SH-SY5Y (cell line): ENCODE results near the gene AK6.

Source experiments
- GATA2 ChIP-seq: IDR thresholded peaks from 2 replicates; pipeline ENCODE4 v1.6.1; 2011; ENCODE audit warnings: mild to moderate bottlenecking, low read depth, low read length
- GATA3 ChIP-seq: IDR thresholded peaks from 2 replicates; pipeline ENCODE4 v1.6.1; 2011; ENCODE audit warnings: low read depth, mild to moderate bottlenecking, low read length, moderate library complexity

Gene AK6

GRCh38 chr5:69369340-69370121 lies at the start of gene AK6, which contains the start of the genes RAD17 and TAF9:
Gene AK6 (minus strand): TSS chr5:69369520. CDS start chr5:69369490, 30 bp downstream.
Gene RAD17 (plus strand): TSS chr5:69369818. CDS start chr5:69372209, 2,391 bp downstream.
Gene TAF9 (minus strand): TSS chr5:69369520. CDS start chr5:69365737, 3,783 bp downstream.
- TF ChIP-seq GATA2 (no peak), GATA3 (no peak)

GRCh38 chr5:69418554-69418953 lies 49.2 kb upstream of the AK6 start:
- TF ChIP-seq GATA3 (no peak), GATA2 (no peak)

GRCh38 chr5:69416699-69417098 lies 47.4 kb upstream of the AK6 start:
- no peak for TF ChIP-seq GATA3
- no peak for TF ChIP-seq GATA2

GRCh38 chr5:69416180-69416579 lies 46.9 kb upstream of the AK6 start:
- no peak for TF ChIP-seq GATA2
- TF ChIP-seq GATA3: no peak

- no peak for TF ChIP-seq GATA3
Observed at GRCh38 chr5:69415584-69415958, 46.3 kb upstream of the AK6 start.

- TF ChIP-seq GATA3: no peak
- TF ChIP-seq GATA2: no peak
Observed at GRCh38 chr5:69414885-69415583, 45.7 kb upstream of the AK6 start, which contains the start of gene MARVELD2. Gene MARVELD2 (plus strand): TSS chr5:69415116. CDS start chr5:69419386, 4,270 bp downstream.

- TF ChIP-seq GATA3 (no peak), GATA2 (no peak)
Observed at GRCh38 chr5:69404659-69405330, 35.5 kb upstream of the AK6 start.

- no peak for TF ChIP-seq GATA2
- no peak for TF ChIP-seq GATA3
Observed at GRCh38 chr5:69378376-69378775, 9.1 kb upstream of the AK6 start.

GRCh38 chr5:69374911-69375446 lies 5.7 kb upstream of the AK6 start:
- TF ChIP-seq GATA2 (no peak), GATA3 (no peak)

- TF ChIP-seq GATA2 (no peak), GATA3 (no peak)
Observed at GRCh38 chr5:69372394-69372793, 3.1 kb upstream of the AK6 start.

GRCh38 chr5:69368458-69369339 lies 621 bp downstream of the AK6 start:
- TF ChIP-seq GATA2 (no peak), GATA3 (no peak)

- TF ChIP-seq GATA3 (no peak), GATA2 (no peak)
Observed at GRCh38 chr5:69367697-69368279, 1.5 kb downstream of the AK6 start.

GRCh38 chr5:69364850-69365249 lies 4.5 kb downstream of the AK6 start:
- TF ChIP-seq GATA3 (no peak), GATA2 (no peak)
